Measurements from ENCODE around the gene AMFR. TPM values are rescaled to one million over a fixed set of nuclear protein-coding genes. Genes with fewer than 3 reads are reported as not detected.
"Not testable (repeated sequence)": the region's sequence is repeated elsewhere in the genome, so short reads cannot be mapped to it uniquely, and the experiment has no call there.

The AMFR gene
- total RNA-seq, 4 donors from 2014 or later: 81.5 to 190 (median 112) TPM

- intact Hi-C loops (cut with DNase I; ENCODE audit: low total_unique reads): no loop called here
- H3K4me1 ChIP-seq: no peaks in the 10 kb centered on the region
- TF ChIP-seq, protein P1, sequence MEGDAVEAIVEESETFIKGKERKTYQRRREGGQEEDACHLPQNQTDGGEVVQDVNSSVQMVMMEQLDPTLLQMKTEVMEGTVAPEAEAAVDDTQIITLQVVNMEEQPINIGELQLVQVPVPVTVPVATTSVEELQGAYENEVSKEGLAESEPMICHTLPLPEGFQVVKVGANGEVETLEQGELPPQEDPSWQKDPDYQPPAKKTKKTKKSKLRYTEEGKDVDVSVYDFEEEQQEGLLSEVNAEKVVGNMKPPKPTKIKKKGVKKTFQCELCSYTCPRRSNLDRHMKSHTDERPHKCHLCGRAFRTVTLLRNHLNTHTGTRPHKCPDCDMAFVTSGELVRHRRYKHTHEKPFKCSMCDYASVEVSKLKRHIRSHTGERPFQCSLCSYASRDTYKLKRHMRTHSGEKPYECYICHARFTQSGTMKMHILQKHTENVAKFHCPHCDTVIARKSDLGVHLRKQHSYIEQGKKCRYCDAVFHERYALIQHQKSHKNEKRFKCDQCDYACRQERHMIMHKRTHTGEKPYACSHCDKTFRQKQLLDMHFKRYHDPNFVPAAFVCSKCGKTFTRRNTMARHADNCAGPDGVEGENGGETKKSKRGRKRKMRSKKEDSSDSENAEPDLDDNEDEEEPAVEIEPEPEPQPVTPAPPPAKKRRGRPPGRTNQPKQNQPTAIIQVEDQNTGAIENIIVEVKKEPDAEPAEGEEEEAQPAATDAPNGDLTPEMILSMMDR (IDR thresholded peaks at IDR 0.05): no peak
- no peak for TF ChIP-seq POLR2A (IDR thresholded peaks at IDR 0.05)
- H3K36me3 ChIP-seq: no peaks in the 10 kb centered on the region
- no peak overlapping the region for H3K4me3 ChIP-seq
- no peaks in the 10 kb centered on the region for H3K9me3 ChIP-seq
- no peaks in the 10 kb centered on the region for H3K27me3 ChIP-seq
- no peak for DNase-seq
- H3K27ac ChIP-seq: no peak overlapping the region
Measured at GRCh38 chr16:56399486-56399885, 25.9 kb downstream of the AMFR start.

DNA sequence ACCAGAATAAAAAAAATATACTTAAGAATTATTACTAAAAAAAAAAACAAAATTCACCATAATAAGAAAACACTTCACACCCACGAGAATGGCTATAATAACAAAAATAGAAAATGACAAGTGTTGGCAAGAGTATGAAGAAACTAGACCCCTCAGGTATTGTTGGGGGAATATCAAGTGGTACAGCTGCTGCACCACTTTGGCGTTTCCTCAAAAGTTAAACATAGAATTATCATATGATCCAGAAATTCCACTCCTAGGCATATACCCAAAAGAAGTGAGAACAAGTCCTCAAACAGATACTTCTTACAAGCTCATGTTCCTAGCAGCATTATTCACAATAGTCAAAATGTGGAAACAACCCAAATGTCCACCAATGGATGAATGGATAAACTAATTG is 26.3 kb downstream of the AMFR start:
- Histone ChIP-seq H3K9me3 (no peaks in the 10 kb centered on the region), H3K27me3 (no peaks in the 10 kb centered on the region), H3K4me3 (no peak overlapping the region), H3K36me3 (no peaks in the 10 kb centered on the region), H3K27ac (no peak overlapping the region), H3K4me1 (no peaks in the 10 kb centered on the region)
- TF ChIP-seq, protein P1 (IDR thresholded peaks at IDR 0.05): no peak
- no peak for TF ChIP-seq POLR2A (IDR thresholded peaks at IDR 0.05)
- intact Hi-C loops (cut with DNase I; ENCODE audit: low total_unique reads): no loop called here
- no peak for DNase-seq

- intact Hi-C loops (cut with DNase I; ENCODE audit: low total_unique reads); H3K27ac ChIP-seq; H3K4me1 ChIP-seq; H3K36me3 ChIP-seq; H3K9me3 ChIP-seq; DNase-seq; H3K4me3 ChIP-seq; H3K27me3 ChIP-seq: not testable (repeated sequence)
Measured at GRCh38 chr16:56396724-56397123, 28.6 kb downstream of the AMFR start.

DNA sequence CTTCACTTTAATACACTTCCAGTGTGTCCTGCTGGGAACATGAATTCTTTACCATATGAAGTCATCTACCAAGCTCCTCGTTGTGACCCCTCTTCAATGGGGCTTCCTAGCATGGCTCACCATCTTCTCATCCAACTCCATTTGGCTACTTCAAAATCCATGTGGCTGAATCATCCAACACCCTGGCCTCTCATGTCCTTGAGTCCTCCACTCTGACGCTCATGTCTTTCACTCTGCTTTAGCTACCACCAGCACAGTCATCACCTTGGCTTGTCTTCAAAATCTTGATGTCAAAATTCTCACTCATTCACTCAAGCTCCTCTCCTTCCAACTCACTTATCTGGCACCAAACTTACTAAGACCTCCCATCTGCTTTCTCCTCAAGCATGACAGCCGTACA is 35.8 kb downstream of the AMFR start:
- H3K36me3 ChIP-seq: no peaks in the 10 kb centered on the region

DNA sequence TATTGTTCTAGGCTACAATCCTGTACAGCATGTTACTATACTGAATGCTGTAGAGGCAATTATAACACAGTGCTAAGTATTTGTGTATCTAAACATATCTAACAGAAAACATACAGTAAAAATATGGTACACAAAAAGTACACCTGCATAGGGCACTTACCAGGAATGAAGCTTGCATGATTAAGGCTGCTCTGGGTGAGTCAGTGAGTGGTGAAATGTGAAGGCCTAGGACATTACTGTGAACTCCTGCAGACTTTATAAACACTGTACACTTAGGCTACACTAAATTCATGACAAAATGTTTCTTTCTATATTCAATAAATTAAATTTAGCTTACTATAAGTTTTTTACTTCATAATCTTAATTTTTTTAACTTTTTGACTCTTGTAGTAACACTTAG is 37.1 kb downstream of the AMFR start:
- H3K27me3 ChIP-seq: no peaks in the 10 kb centered on the region
- no peak for TF ChIP-seq POLR2A (IDR thresholded peaks at IDR 0.05)
- no peaks in the 10 kb centered on the region for H3K4me1 ChIP-seq
- no peak for DNase-seq
- intact Hi-C loops (cut with DNase I; ENCODE audit: low total_unique reads): no loop called here
- no peaks in the 10 kb centered on the region for H3K9me3 ChIP-seq
- H3K27ac ChIP-seq: no peak overlapping the region
- H3K4me3 ChIP-seq: no peak overlapping the region
- no peaks in the 10 kb centered on the region for H3K36me3 ChIP-seq

More for the DNA sequence above, 35.8 kb downstream of the AMFR start:
- TF ChIP-seq, protein P1 (IDR thresholded peaks at IDR 0.05): no peak
- TF ChIP-seq POLR2A (IDR thresholded peaks at IDR 0.05): no peak
- intact Hi-C loops (cut with DNase I; ENCODE audit: low total_unique reads): no loop called here
- no peaks in the 10 kb centered on the region for H3K27me3 ChIP-seq
- H3K4me3 ChIP-seq: no peak overlapping the region
- no peaks in the 10 kb centered on the region for H3K9me3 ChIP-seq
- no peak for DNase-seq
- H3K27ac ChIP-seq: no peak overlapping the region
- H3K4me1 ChIP-seq: no peaks in the 10 kb centered on the region

DNA sequence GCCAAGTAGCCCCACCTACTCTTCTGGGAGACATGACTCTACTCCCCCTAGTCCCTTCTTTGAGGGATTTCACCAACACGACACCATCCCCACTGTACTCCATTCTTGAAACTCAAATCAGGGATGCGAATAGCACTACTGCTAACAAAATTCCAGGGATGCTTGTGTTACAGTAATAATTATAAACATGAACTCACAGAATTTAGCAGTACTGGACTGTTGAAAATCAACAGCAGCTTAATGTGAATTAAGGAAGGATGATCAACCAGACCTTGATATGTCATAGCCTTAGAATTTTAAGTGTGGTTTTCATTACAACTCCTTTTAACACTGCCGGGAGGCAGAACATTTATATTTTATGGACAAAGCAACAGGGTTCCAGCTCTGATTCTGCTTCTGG is 37.9 kb downstream of the AMFR start:
- H3K4me3 ChIP-seq: no peak overlapping the region
- DNase-seq: no peak
- H3K4me1 ChIP-seq: no peaks in the 10 kb centered on the region
- H3K36me3 ChIP-seq: no peaks in the 10 kb centered on the region
- H3K27me3 ChIP-seq: no peaks in the 10 kb centered on the region
- H3K27ac ChIP-seq: no peak overlapping the region
- intact Hi-C loops (cut with DNase I; ENCODE audit: low total_unique reads): no loop called here
- H3K9me3 ChIP-seq: no peaks in the 10 kb centered on the region
- TF ChIP-seq, protein P1 (IDR thresholded peaks at IDR 0.05): no peak
- no peak for TF ChIP-seq POLR2A (IDR thresholded peaks at IDR 0.05)

All from uterus (tissue), 4 donors.